Measurements from ENCODE around the gene NCDN. TPM values are rescaled to one million over a fixed set of nuclear protein-coding genes. Genes with fewer than 3 reads are reported as not detected.

NCDN gene
- total and polyA plus RNA-seq, 2 donors (not counting 3 experiments of a cell fraction or from before 2014, with no cell fraction given), result 17.3 to 22.0 TPM

- intact Hi-C loops (cut with micrococcal nuclease) (no loop called here), dilution Hi-C loops (cut with MboI; ENCODE audit: extremely low pct_ligation_motif_present, low sequenced_read_pairs) (no loop called here)
- CTCF ChIA-PET, result interaction anchor here (1.1 kb wide), 2 partner anchors 12 to 139 kb away, joined by 3 to 4 read pairs; no protein-coding TSS in a partner anchor
- Histone ChIP-seq H3K9ac (replicated peaks; ENCODE audit: extremely low read depth, insufficient read depth, low read length) (no peak overlapping the region), H3K79me2 (ENCODE audit: control insufficient read depth, insufficient read depth, low read length) (no peaks in the 10 kb centered on the region), H3K9me3 (replicated peaks; ENCODE audit: control insufficient read depth, insufficient read depth, low read length) (no peaks in the 10 kb centered on the region), H2AFZ (ENCODE audit: low read depth, low read length) (no peak overlapping the region), H3K27me3 (ENCODE audit: control insufficient read depth in 2 of 2, insufficient read depth in 2 of 2, low read length in 2 of 2) (peaks cover 41 to 63% of the 10 kb centered on the region in 2 experiments), H3K4me1 (ENCODE audit: control insufficient read depth, extremely low read depth, insufficient read depth, low read length) (peaks cover 9% of the 10 kb centered on the region), H3K4me2 (ENCODE audit: insufficient read depth, low read length) (no peak overlapping the region), H3K4me3 (replicated peaks in 1 of 3; ENCODE audit: insufficient read depth in 1 of 3, low read depth in 1 of 3, low read length in 3 of 3) (no peak overlapping the region), H3K9me1 (replicated peaks; ENCODE audit: control insufficient read depth, extremely low read depth, insufficient read depth, low read length) (no peaks in the 10 kb centered on the region), H4K20me1 (replicated peaks; ENCODE audit: control insufficient read depth, extremely low read depth, insufficient read depth, low read length) (no peaks in the 10 kb centered on the region), H3K36me3 (ENCODE audit: control insufficient read depth in 2 of 2, extremely low read depth in 1 of 2, insufficient read depth in 2 of 2, low read length in 2 of 2) (no peaks in the 10 kb centered on the region), H3K27ac (ENCODE audit: insufficient read depth, low read depth, low read length) (no peak overlapping the region)
- BruUV-seq (replicated peaks), result no TSS peak
- FAIRE-seq (no peak), DNase-seq (ENCODE audit: low read depth, low spot score) (no peak)
- TF ChIP-seq CTCF (IDR thresholded peaks at IDR 0.05; ENCODE audit: extremely low read depth in 1 of 2, insufficient read depth in 1 of 2, low read depth in 1 of 2, low read length in 2 of 2) (no peak), POLR2AphosphoS5 (IDR thresholded peaks at IDR 0.05; ENCODE audit: insufficient read depth, low read depth, low read length) (no peak), MYC (IDR thresholded peaks at IDR 0.05; ENCODE audit: low read depth, low read length) (no peak), POLR2A (IDR thresholded peaks at IDR 0.05; ENCODE audit: low read depth, low read length) (no peak), FOS (IDR thresholded peaks at IDR 0.05; ENCODE audit: borderline replicate concordance, insufficient read depth, low read length) (no peak), JUN (IDR thresholded peaks at IDR 0.05; ENCODE audit: borderline replicate concordance, insufficient read depth, insufficient read length, low read depth) (no peak), MAX (IDR thresholded peaks at IDR 0.05; ENCODE audit: insufficient read depth, insufficient read length) (no peak), GATA2 (IDR thresholded peaks at IDR 0.05; ENCODE audit: insufficient read depth, insufficient read length, low read depth, low read length) (no peak), EZH2 (IDR thresholded peaks at IDR 0.05; ENCODE audit: borderline replicate concordance, low read depth, low read length, severe bottlenecking) (no peak)
- POLR2A ChIA-PET, result no interaction called here
Measured at GRCh38 chr1:35576061-35576765, 18.6 kb downstream of the NCDN start.
